OCI-LY3 (cell line): ENCODE results near the gene BRK1.

ENCODE experiments used
- EZH2phosphoT487 ChIP-seq: fragments of 200-600 bp; shearing (Covaris generic); IDR thresholded peaks from 2 replicates; pipeline ENCODE4 v1.6.1; 2018; ENCODE audit warnings: antibody characterized with exemption, mixed run types, low read depth
- TF ChIP-seq, protein P1 (sequence below): fragments of 200-600, 300-600 bp; sonication (generic); IDR thresholded peaks from 2 replicates; pipeline ENCODE4 v1.5.1; 2014; ENCODE audit warnings: antibody characterized with exemption, low read length, low read depth

DNA sequence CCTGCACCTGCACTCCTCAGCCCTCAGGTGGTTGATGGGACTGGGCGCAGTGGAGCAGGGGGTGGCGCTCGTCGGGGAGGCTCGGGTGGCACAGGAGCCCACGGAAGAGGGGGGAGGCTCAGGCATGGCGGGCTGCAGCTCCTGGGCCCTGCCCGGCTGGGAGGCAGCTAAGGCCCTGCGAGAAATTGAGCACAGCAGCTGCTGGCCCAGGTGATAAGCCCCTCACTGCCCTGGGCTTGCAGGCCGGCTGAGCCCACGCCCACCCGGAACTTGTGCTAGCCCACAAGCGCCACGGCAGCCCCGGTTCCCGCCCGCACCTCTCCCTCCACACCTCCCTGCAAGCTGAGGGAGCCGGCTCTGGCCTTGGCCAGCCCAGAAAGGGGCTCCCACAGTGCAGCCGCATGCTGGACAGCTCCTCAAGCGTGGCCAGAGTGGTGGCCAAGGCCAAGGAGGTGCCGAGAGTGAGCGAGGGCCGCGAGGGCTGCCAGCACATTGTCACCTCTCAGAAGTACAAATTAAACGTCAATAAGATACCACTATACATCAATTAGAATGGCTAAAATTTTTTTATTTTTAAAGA, 21.0 kb downstream of the BRK1 start:
- TF ChIP-seq, protein P1, sequence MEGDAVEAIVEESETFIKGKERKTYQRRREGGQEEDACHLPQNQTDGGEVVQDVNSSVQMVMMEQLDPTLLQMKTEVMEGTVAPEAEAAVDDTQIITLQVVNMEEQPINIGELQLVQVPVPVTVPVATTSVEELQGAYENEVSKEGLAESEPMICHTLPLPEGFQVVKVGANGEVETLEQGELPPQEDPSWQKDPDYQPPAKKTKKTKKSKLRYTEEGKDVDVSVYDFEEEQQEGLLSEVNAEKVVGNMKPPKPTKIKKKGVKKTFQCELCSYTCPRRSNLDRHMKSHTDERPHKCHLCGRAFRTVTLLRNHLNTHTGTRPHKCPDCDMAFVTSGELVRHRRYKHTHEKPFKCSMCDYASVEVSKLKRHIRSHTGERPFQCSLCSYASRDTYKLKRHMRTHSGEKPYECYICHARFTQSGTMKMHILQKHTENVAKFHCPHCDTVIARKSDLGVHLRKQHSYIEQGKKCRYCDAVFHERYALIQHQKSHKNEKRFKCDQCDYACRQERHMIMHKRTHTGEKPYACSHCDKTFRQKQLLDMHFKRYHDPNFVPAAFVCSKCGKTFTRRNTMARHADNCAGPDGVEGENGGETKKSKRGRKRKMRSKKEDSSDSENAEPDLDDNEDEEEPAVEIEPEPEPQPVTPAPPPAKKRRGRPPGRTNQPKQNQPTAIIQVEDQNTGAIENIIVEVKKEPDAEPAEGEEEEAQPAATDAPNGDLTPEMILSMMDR, result no peak
- TF ChIP-seq EZH2phosphoT487, result no peak
